OCI-LY7 (cell line): ENCODE data around the gene CTU2. TPM values are rescaled to one million over a fixed set of nuclear protein-coding genes. Genes with fewer than 3 reads are reported as not detected.

Experiments
- BruUV-seq: library from RNA; stranded (reverse); fragments of 400-500 nt; replicated peaks from 2 replicates; lab custom pipeline; 2021; lab: Mats Ljungman, UMichigan
- CTCF ChIA-PET: fragments of 300-600 bp; sonication (Branson Sonifier 250); formaldehyde crosslinking; loops from one replicate; lab custom pipeline; 2022; ENCODE audit warnings: antibody characterized with exemption; ENCODE audit not compliant: unreplicated experiment; lab: Charles Lee
- POLR2A ChIA-PET: fragments of 300-600 bp; sonication (Branson Sonifier 250); formaldehyde crosslinking; loops from one replicate; lab custom pipeline; 2022; ENCODE audit warnings: antibody characterized with exemption; lab: Charles Lee
- DNase-seq: peaks from one replicate; pipeline ENCODE4 v3.0.0-alpha.2; 2015; ENCODE audit warnings: low spot score
- H2AFZ ChIP-seq: fragments of 200-600 bp; sonication (generic), shearing (Covaris generic); 2 replicates; pipeline ENCODE4 v1.6.1; 2014; ENCODE audit warnings: mild to moderate bottlenecking, antibody characterized with exemption, low read length, moderate library complexity
- H3K27ac ChIP-seq: fragments of 200-600 bp; sonication (generic); 2 replicates; pipeline ENCODE4 v1.5.1; 2014; ENCODE audit warnings: mixed run types, low read depth, mild to moderate bottlenecking, moderate library complexity, low read length, inconsistent platforms; ENCODE audit not compliant: poor library complexity, severe bottlenecking
- H3K36me3 ChIP-seq: fragments of 200-600 bp; sonication (generic); 2 replicates; pipeline ENCODE4 v1.6.1; 2014; ENCODE audit warnings: mild to moderate bottlenecking, antibody characterized with exemption, low read length, moderate library complexity, mixed read lengths; ENCODE audit not compliant: insufficient read depth
- H3K4me1 ChIP-seq: fragments of 200-600 bp; sonication (generic); 2 replicates; pipeline ENCODE4 v1.5.1; 2014; ENCODE audit warnings: mild to moderate bottlenecking, low read length; ENCODE audit not compliant: insufficient read depth, poor library complexity, severe bottlenecking
- H3K4me2 ChIP-seq: fragments of 200-600 bp; sonication (generic); 2 replicates; pipeline ENCODE4 v1.6.1; 2014; ENCODE audit warnings: mild to moderate bottlenecking, low read length
- H3K4me3 ChIP-seq: fragments of 200-600 bp; sonication (generic); 2 replicates; pipeline ENCODE4 v1.5.1; 2014; ENCODE audit warnings: mild to moderate bottlenecking, low read depth, low read length; ENCODE audit not compliant: poor library complexity, severe bottlenecking
- H3K79me2 ChIP-seq: fragments of 200-600 bp; sonication (generic); 2 replicates; pipeline ENCODE4 v1.6.1; 2016; ENCODE audit warnings: low read depth, mild to moderate bottlenecking, low read length, moderate library complexity, mixed read lengths; ENCODE audit not compliant: insufficient read depth
- H3K9me2 ChIP-seq: fragments of 200-600 bp; sonication (generic); 2 replicates; pipeline ENCODE4 v1.6.1; 2016; ENCODE audit warnings: mild to moderate bottlenecking, low read length, mixed read lengths; ENCODE audit not compliant: insufficient read depth
- H3K9me3 ChIP-seq: fragments of 200-600 bp; sonication (generic); 2 replicates; pipeline ENCODE4 v1.6.1; 2014; ENCODE audit warnings: mild to moderate bottlenecking, mixed run types, low read length, mixed read lengths
- H4K20me1 ChIP-seq: fragments of 200-600 bp; sonication (generic); 2 replicates; pipeline ENCODE4 v1.6.1; 2014; ENCODE audit warnings: mild to moderate bottlenecking, antibody characterized with exemption, low read length, moderate library complexity, mixed read lengths; ENCODE audit not compliant: insufficient read depth
- EZH2phosphoT487 ChIP-seq: fragments of 200-600 bp; sonication (generic); IDR thresholded peaks from 2 replicates; pipeline ENCODE4 v1.6.1; 2018; ENCODE audit warnings: low read depth, borderline replicate concordance, mild to moderate bottlenecking, mixed run types, antibody characterized with exemption, low read length, moderate library complexity, mixed read lengths
- intact Hi-C: fragments of 100-400 bp; cut with micrococcal nuclease; formaldehyde crosslinking; loops from one replicate; pipeline ENCODE4 v1.10.0; 2022; ENCODE audit not compliant: unreplicated experiment
- total RNA-seq, 2 experiments: library from RNA; depleted of rRNA in 1 of 2; stranded (reverse); fragments of >200 nt in 1 of 2; shearing (Covaris generic) in 1 of 2; gene quantifications; 2 replicates each; pipeline ENCODE4 v1.2.3, GENCODE V29; 2014 to 2022
- TF ChIP-seq, protein P1 (sequence below): fragments of 200-600 bp; sonication (generic); conservative IDR thresholded peaks from 2 replicates; pipeline ENCODE4 v1.5.1; 2014; ENCODE audit warnings: mild to moderate bottlenecking, antibody characterized with exemption, low read length, moderate library complexity, mixed read lengths

Gene CTU2
- total RNA-seq, 2 experiments from 2014 or later: 21.9 to 24.4 TPM

DNA sequence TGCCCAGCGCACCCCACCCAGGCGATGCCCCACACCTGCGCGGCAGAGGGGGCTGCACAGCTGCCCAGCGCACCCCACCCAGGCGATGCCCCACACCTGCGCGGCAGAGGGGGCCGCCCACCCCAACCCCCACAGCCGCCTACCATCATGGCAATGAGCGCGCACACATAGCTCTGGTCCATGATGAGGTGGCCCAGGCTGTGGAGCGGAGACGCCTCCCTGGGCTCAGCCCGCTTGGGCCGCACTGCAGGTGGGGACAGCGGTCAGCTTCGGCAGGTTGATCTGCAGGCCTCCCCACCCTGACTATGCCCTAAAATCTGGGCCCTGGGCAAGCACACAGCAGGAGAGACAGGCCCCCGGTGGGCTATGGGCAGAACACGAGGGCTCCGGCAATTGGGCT, 30.2 kb downstream of the CTU2 start:
- CTCF ChIA-PET: interaction anchor here (0.6 kb wide), 1 partner anchor 25 kb away, joined by 6 read pairs; no protein-coding TSS in a partner anchor
- intact Hi-C loops: loop anchor here (5.0 kb wide), 2 partner anchors 436 to 481 kb away; partner anchors contain the start of genes CDH15 and ZNF778
- H3K27ac ChIP-seq: no peak overlapping the region
- H3K4me3 ChIP-seq: no peak overlapping the region
- no peak for DNase-seq
- peaks cover 31% of the 10 kb centered on the region; the same call in 1 of the 2 replicates for H3K36me3 ChIP-seq
- no peak overlapping the region for H3K4me2 ChIP-seq
- BruUV-seq: no TSS peak
- no peaks in the 10 kb centered on the region for H3K9me3 ChIP-seq
- TF ChIP-seq, protein P1, sequence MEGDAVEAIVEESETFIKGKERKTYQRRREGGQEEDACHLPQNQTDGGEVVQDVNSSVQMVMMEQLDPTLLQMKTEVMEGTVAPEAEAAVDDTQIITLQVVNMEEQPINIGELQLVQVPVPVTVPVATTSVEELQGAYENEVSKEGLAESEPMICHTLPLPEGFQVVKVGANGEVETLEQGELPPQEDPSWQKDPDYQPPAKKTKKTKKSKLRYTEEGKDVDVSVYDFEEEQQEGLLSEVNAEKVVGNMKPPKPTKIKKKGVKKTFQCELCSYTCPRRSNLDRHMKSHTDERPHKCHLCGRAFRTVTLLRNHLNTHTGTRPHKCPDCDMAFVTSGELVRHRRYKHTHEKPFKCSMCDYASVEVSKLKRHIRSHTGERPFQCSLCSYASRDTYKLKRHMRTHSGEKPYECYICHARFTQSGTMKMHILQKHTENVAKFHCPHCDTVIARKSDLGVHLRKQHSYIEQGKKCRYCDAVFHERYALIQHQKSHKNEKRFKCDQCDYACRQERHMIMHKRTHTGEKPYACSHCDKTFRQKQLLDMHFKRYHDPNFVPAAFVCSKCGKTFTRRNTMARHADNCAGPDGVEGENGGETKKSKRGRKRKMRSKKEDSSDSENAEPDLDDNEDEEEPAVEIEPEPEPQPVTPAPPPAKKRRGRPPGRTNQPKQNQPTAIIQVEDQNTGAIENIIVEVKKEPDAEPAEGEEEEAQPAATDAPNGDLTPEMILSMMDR: no peak
- no peak for TF ChIP-seq EZH2phosphoT487
- H4K20me1 ChIP-seq: no peaks in the 10 kb centered on the region; the same call in 1 of the 2 replicates
- H3K79me2 ChIP-seq: no peaks in the 10 kb centered on the region
- POLR2A ChIA-PET: no interaction called here
- no peaks in the 10 kb centered on the region for H3K9me2 ChIP-seq
- peaks cover 16% of the 10 kb centered on the region for H3K4me1 ChIP-seq
- no peak overlapping the region for H2AFZ ChIP-seq

DNA sequence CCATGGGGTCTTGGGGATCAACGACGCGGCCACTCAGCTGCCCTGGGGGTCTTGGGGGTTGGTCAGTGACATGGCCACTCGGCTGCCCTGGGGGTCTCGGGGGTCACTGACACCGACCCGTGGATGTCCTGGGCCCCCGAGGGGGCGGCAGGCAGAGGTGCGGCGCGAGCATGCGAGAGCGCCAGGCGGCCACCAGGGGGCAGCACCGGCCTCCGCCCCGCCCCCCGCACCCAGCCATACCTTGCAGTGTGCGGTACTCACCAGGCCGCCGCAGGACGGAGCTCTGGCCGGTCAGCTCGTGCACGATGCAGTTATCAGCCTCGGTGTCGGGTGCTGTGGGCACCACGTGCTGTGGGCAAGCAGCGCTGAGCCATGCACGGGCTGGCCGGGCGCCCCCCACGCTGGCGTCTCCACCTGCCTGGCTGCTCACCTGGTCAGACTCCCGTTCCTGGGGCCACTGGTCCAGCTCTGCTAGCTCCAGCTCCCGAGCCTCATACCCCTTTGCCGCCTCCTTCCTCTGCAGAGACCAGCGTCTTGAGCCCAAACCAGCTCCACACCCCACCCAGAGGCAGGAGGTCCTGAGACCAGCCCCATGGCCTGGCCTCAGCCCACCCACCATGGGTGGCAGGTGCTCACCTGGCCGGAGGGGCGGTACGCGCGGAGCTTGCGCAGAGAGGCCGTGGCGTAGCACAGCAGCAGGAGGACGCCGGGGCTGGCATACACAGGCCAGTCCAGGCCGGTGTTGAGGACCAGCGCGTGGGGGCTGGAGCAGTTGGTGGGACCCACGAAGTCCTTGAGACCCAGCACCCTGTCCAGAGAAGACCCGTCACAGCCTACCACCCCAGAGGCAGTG, 31.2 kb downstream of the CTU2 start:
- POLR2A ChIA-PET: interaction anchor here (0.5 to 0.8 kb wide), 2 partner anchors 65 to 184 kb away, joined by 3 to 5 read pairs; no protein-coding TSS in a partner anchor
- Histone ChIP-seq H3K4me2 (no peak overlapping the region), H3K27ac (no peak overlapping the region), H2AFZ (no peak overlapping the region), H3K4me3 (no peak overlapping the region), H3K79me2 (no peaks in the 10 kb centered on the region), H3K9me3 (no peaks in the 10 kb centered on the region), H4K20me1 (no peaks in the 10 kb centered on the region; the same call in 1 of the 2 replicates), H3K4me1 (peaks cover 18% of the 10 kb centered on the region), H3K36me3 (peaks cover 31% of the 10 kb centered on the region; the same call in 1 of the 2 replicates), H3K9me2 (no peaks in the 10 kb centered on the region)
- no TSS peak for BruUV-seq
- CTCF ChIA-PET: interaction anchor here (0.6 to 1.0 kb wide), 4 partner anchors 23 to 58 kb away, joined by 3 to 4 read pairs (median 3); no protein-coding TSS in a partner anchor
- DNase-seq: peak; percentile 82
- no peak for TF ChIP-seq EZH2phosphoT487
- TF ChIP-seq, protein P1: peak; percentile 94
- intact Hi-C loops: loop anchor here (1.0 to 5.0 kb wide), 3 partner anchors 64 to 480 kb away; partner anchors contain the start of genes CDH15 and ZNF778
